GM21825 (cell line): ENCODE results near the gene FOCAD.
"Not testable (repeated sequence)": the region's sequence is repeated elsewhere in the genome, so short reads cannot be mapped to it uniquely, and the experiment has no call there.

Source experiments
- ATAC-seq: cut with Tn5 transposase; IDR thresholded peaks from one replicate; pipeline ENCODE4 v1.9.1; 2021; ENCODE audit warnings: mild to moderate bottlenecking, moderate library complexity; ENCODE audit not compliant: unreplicated experiment

FOCAD gene

DNA sequence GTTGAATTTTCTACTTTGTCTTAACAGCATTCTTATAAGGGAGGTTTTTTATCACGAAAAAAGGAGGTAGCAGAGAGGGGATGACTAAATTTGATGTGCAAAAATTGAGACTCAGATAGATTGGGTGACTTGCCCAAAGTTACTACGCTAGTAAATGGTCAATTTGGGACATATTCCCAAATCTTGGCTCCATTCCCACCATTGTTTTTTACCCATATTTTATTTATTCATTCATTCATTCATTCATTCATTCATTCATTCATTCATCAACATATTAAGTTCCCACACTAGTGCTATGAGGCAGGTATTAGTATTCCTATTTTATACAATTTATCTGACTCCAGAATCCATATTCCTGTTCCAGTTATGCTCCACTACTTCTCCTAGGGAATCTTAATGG lies 261.8 kb downstream of the FOCAD start:
- no peak for ATAC-seq

DNA sequence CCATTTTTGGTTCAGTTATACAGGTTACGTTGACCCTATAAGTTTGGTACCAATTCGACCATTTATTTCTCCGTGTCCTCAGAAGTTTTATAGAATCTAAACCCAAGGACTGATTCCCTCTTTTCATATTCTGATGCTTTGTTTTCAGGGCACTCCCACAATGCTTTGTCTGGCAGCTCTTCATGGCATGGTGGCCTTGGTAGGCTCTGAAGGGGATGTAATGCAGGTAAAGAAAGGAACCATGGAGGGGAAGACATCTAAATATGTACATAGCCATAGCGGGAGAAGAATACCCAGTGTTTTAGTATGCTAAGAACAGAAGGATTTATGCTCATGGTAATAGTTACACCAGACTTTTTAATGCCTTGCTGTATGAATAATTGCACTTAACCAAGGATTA lies 264.6 kb downstream of the FOCAD start:
- ATAC-seq: no peak

- no peak for ATAC-seq
Observed at GRCh38 chr9:20950707-20951106, 266.6 kb downstream of the FOCAD start.

DNA sequence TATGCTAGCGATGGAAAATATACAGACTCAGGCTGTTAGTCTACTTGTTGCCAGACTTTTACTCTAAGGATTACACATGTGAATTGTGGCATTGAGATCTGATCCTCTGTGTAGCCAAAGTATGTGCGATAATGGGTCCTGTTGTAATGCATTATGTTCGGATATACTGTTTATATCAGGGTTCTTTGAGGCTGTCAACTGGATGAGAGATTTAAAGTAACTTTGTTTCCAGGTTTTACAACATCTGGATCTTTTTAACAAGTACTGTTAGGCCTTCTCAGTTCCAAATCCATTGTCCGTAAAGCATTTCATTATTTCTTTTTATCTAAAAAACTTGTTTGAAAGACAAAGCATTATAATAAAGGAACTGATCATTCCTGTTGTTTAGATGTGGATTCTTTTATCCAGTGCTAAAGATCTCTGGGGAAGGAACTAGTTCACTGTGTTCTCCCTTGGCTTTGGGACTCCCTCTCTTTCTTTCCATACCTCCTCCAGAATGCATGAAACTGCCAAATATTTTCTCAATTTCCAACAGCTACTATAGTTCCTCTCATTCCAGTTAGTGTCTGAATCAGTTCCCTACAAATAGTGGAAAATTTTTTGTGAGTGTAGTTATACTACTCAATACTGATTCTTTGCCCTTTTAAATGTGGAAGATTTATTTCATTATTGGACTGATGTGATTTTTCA lies 278.6 kb downstream of the FOCAD start:
- no peak for ATAC-seq

GRCh38 chr9:20972684-20973083 lies 288.6 kb downstream of the FOCAD start:
- no peak for ATAC-seq

GRCh38 chr9:20973246-20973947 lies 289.3 kb downstream of the FOCAD start:
- ATAC-seq: not testable (repeated sequence)

DNA sequence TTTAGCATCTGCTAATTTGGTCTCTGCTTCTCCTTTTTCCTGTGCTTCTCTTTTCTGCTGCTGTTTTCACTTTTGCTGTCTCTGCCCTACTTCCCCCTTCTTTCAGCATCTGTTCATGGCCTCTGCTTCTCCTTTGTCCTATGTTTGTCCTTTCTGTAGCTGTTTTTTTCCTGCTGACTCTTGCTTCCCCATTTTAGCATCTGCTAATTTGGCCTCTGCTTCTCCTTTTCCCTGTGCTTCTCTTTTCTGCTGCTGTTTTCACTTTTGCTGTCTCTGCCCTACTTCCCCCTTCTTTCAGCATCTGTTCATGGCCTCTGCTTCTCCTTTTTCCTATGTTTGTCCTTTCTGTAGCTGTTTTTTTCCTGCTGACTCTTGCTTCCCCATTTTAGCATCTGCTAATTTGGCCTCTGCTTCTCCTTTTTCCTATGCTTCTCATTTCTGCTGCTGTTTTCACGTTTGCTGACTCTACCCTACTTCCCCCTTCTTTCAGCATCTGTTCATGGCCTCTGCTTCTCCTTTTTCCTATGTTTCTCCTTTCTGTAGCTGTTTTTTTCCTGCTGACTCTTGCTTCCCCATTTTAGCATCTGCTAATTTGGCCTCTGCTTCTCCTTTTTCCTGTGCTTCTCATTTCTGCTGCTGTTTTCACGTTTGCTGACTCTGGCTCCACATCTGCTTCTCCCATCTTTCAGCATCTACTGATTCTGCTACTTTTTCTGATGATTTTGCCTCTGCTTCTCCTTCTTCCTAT lies 290.3 kb downstream of the FOCAD start:
- ATAC-seq: not testable (repeated sequence)

DNA sequence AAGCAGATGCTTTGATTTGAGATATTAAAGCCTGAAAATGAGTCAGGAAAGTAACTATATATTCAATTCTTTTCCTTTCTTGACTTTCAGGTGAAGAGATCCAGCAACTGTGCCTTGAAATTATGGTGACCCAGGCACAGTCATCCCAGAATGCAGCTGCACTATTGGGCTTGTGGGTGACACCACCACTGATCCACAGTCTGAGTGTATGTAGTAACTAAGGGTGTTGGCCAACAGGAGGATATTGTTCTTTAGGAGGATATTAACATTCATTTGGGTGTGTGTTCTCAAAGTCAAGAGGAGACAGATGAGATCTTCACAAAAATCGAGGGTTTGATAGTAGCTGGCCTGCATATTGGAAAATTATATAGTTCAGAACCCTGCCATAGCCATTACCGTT lies 294.2 kb downstream of the FOCAD start:
- no peak for ATAC-seq

GRCh38 chr9:20980832-20981455 lies 296.9 kb downstream of the FOCAD start:
- ATAC-seq: peak; percentile 69

DNA sequence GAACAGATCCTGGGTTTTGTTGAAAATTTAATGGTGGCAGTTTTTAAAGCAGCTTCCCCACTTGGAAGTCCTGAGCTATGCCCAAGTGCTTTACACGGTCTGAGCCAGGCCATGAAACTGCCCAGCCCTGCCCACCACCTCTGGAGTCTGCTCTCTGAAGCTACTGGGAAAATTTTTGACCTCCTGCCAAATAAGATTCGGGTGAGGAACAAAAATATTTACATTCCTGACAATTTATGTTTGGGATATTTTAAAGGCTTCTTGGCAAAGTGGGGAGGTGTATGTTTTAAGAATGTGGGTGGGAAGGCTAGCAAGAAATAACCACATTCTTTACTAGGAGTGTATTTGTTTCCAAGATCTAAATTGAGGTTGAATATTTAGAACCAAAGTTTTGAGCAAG lies 297.4 kb downstream of the FOCAD start:
- no peak for ATAC-seq

GRCh38 chr9:20984506-20984905 lies 300.4 kb downstream of the FOCAD start:
- no peak for ATAC-seq

DNA sequence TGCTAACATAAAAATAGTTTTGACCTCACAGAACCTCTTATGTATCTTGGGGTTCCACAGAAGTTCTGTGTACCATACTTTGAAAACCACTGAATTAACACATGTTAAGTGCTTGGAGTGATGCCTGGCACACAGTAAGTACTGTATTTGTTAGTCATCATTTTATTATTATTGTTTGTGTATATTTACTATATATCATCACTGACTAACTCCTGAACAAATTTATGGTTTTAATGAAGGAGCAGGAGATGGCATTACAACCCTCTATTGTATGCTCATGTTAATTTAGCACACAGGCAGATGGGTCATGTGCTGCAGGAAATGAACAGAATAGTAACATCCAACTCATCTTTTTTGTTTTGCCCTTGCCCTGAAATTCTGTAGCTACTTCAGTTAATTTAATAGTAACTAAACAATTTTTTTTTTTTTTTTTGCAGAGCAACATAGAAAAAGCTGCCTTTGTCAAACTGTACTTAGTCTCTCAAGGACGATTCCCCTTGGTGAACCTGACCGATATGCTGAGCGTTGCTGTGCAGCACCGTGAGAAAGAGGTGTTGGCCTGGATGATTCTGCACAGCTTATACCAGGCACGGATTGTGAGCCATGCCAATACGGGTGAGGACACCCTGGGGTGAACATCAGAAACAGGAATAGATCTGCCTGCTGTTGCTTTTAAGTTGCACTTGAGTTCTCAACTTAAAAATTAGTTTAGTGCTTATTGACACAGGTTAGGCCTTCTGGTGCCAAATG lies 302.0 kb downstream of the FOCAD start:
- ATAC-seq: no peak

- no peak for ATAC-seq
Observed at GRCh38 chr9:20987521-20987920, 303.5 kb downstream of the FOCAD start.

DNA sequence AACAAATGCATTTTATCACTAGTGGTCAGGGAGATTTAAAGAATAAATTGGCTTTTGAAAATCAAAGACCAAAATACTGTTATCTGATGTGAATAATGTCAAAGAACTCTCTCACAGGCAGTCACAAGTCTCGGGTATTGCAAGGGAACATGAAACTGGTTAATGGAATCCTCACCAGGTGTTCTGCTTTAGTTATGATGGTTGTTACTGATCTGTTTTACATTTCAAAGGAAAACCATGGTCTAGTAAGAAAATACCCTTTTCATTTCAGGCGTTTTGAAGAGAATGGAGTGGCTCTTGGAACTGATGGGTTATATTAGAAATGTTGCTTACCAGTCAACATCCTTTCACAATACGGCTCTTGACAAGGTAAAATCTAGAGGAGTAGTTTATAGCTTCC lies 304.0 kb downstream of the FOCAD start:
- no peak for ATAC-seq

DNA sequence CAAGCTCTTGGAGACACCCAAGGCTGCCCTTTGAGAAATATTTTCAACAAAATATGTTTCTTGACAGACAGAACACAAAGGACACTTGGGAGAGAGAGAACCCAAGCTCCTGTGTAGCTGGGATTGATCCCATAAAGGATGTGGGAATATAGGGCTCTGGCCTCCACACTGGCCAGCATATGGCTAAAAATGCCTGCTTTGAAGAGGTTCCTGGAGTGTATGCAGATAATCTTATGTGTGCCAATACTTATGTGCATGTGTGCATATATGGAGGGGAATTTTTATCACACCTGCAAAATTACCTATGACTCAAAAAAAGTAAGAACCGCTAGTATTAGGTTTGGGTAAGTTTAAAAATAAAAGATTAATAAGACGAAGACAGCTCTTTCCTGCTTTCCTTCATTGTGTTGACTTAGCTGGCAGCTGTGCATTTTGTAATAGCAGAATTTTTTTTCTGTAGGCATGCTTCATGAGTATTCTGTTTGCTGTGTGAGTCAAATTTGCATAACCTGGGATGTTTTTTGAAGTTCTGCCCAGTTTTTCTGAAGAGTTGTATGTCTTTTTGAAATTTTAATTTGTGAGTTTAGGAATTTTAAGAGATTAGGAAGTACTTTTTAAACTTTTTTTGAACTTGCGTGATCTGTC lies 304.7 kb downstream of the FOCAD start:
- ATAC-seq: no peak

DNA sequence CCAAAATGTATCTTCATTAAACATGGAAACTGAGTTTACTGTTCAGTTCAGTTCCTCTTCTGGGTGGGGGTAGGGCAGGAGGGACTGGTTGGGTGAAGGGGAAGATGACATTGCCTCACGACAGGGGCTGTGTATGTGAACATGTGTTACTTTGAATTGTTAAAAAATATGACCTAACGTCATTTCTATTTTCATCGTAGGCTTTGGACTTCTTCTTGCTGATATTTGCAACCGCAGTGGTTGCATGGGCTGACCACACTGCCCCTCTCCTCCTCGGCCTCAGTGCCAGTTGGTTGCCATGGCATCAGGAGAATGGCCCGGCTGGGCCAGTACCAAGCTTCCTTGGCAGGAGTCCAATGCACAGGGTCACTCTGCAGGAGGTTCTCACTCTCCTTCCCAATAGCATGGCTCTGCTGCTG lies 305.9 kb downstream of the FOCAD start:
- ATAC-seq: no peak

GRCh38 chr9:20990867-20991266 lies 306.8 kb downstream of the FOCAD start:
- ATAC-seq: no peak

DNA sequence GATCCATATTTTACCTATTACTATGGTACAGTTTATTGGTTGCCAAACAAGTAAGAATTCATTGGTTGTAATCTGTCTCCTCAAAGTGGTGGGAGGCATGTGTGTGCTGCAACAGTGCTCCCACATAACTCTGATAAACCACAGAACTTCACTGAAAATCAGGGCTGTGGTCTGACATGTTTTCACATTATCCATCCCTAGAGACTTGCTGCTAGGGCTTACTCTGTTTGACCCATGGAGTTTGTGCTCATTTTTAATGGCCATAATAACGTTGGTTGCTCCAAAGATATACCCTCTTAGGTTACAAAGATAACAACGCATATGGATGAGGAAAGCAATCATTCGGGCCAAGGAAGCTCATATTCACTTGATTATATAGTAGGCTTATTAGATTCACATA lies 310.4 kb downstream of the FOCAD start:
- ATAC-seq: no peak

DNA sequence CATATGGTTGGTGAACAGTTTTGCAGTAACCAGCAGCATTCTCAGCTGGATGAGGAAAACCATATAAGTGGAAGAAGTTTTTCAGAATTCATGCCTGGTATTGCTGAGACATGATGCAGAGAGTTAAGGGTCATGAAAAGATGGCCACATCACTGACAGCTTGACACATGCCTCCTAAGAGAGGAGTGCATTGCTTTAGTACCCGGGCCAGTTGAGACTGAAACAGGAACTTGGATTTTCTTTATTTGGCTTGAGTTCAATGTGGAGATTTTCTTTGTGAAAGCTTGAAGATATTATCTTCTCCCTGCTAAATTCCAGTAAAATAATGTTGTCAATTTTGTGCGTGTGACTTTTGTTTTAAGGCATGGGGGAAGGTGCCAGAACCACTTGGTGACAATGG lies 311.6 kb downstream of the FOCAD start:
- no peak for ATAC-seq

DNA sequence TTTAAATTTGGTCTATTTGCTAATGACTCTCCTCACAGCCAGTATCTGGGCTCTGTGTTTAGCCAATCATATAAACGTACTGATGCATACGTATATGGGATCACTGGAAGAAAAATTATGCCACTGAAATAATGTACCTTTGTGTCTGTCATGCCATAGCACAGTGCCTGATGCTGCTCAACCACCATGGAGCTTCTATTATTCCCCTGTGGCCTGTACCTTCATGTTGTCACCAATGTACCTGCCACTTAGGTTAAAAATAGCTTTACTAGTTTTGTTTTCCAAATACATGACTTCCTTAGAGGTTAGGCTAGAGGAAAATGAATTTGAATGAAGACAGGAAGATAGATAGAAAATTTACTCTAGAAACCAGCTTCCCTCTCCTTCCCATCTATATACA lies 312.8 kb downstream of the FOCAD start:
- ATAC-seq: no peak
